Dedifferentiated amniotic fluid mesenchymal stem cell (primary cell): ENCODE measurements around the gene GPR55.
"Not testable (repeated sequence)": the region's sequence is repeated elsewhere in the genome, so short reads cannot be mapped to it uniquely, and the experiment has no call there.

Experiments used
- DNase-seq: peaks from one replicate; pipeline ENCODE4 v3.0.0-alpha.2; 2016; ENCODE audit errors: extremely low spot score

The GPR55 gene

GRCh38 chr2:230924470-230925341 is at the start of gene GPR55:
GPR55 (minus strand) TSS chr2:230925242; CDS start chr2:230910962, 14,280 bp downstream.
- DNase-seq = no peak

- DNase-seq = no peak
Measured at GRCh38 chr2:230974096-230974913, 49.3 kb upstream of the GPR55 start.

DNA sequence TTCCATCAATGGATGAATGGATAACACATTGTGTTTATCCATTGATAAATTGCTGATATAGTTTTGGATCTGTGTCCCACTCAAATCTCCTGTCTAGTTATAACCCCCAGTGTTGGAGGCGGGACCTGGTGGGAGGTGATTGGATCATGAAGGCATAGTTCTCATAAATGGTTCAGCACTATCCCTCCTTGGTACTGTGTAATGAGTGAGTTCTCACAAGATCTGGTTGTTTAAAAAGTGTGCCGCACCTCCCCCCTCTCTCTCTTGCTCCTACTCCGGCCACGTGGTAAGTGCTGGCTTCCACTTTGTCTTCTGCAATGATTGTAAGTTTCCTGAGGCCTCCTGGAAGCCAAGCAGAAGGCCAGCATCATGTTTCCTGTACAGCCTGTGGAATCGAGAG is 47.0 kb upstream of the GPR55 start:
- no peak for DNase-seq

GRCh38 chr2:230969659-230970015 is 44.6 kb upstream of the GPR55 start:
- no peak for DNase-seq

DNA sequence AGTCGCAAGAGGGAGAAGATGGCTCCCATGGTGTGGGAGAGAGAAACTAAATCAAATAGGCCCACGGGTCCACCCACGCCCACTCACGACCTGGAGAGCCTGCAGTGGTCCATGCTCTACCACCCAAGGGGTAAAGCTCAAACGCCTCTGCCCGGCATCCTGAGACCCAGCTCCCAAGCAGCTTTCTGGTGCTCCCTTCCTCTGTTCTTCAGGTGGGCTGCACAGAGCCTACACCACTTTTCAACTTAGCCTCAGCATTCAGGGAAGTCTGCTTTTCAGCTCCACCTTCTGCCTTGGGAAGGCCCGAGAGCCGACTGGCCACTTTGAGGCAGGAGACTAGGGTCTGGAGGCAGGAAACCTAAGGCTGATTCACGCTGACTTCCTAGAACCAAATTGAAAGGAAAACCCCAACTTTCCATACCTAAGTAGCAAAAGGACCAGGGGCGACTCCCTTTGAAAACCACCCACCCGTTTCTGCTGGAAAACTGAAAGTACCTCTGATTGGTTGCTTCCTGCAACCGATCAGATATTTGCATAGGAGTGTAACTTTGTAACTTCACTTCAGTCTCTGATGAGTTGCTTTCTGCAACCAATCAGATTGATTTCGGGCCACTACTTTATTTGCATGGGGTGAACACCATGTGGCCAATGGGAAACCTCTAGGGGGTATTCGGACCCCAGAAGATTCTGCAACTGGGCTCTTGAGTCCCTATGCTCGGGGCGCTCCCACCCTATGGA is 44.0 kb upstream of the GPR55 start:
- no peak for DNase-seq

GRCh38 chr2:230968314-230968713 is 43.3 kb upstream of the GPR55 start:
- DNase-seq = not testable (repeated sequence)

GRCh38 chr2:230967113-230967512 is 42.1 kb upstream of the GPR55 start:
- DNase-seq = no peak

- no peak for DNase-seq
Measured at GRCh38 chr2:230964136-230964730, 39.2 kb upstream of the GPR55 start.

DNA sequence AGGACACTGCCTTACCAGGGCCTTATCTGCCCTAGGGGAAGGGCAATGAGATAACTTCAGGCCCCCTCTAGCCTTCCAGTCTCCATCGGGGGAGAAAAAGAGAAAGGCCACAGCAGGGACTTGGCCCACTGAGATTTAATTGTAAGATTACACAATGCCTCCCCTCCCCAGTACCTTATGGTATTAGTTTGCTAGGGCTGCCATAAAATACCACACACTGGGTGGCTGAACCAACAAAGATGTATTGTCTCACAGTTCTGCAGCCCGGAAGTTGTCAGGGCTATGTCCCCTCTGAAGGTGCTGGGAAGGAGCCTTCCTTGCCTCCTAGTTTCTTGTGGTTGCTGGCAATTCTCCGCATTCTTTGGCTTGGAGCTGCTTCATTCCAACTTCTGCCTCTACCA is 36.0 kb upstream of the GPR55 start:
- DNase-seq = no peak

DNA sequence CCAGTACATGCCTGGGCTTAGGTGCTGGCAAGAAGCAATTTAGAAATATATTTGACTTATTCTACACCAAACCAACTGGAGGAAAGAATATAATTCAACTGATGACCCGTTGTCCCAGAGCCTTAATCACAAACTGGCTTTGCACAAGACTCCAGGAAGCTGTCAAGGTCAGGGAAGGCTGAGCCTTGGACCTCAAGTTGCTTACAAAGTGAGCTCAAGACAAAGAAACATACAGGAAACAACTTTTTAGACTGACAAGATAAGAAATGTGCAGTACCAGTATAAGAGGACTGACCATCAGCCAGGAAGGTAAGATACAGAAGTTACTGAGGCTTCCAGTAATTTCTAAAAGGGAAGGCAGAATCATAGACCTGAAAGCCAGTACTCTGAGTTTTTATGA is 35.0 kb upstream of the GPR55 start:
- no peak for DNase-seq

- DNase-seq = no peak
Measured at GRCh38 chr2:230958820-230959756, 34.0 kb upstream of the GPR55 start.

DNA sequence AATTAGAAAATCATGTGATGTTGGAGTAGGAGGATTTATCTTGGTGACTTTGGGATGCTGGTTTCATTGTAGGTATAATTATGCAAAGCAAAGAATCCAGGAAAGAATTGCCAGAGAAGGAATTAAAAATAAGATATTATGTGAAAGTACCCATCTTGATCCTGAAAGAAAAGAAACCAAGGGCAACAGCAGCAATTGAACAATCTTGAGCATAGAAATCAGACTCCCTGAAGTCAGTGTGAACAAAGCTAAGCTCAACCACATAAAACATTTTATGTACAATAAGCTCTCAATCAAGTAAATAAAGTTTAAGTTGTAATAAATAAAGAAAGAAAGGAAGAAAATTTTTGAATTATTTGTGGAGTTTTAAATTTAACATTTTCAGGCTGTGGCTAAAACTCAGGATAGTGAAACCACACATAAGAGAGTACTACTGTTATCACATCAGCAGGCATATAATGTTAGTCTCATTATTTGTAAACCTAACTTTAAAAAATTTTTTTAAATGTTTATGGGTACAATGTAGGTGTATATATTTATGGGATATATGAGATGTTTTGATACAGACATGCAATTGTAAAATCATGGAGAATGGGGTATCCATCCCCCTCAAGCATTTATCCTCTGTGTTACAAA is 32.8 kb upstream of the GPR55 start:
- DNase-seq = no peak

DNA sequence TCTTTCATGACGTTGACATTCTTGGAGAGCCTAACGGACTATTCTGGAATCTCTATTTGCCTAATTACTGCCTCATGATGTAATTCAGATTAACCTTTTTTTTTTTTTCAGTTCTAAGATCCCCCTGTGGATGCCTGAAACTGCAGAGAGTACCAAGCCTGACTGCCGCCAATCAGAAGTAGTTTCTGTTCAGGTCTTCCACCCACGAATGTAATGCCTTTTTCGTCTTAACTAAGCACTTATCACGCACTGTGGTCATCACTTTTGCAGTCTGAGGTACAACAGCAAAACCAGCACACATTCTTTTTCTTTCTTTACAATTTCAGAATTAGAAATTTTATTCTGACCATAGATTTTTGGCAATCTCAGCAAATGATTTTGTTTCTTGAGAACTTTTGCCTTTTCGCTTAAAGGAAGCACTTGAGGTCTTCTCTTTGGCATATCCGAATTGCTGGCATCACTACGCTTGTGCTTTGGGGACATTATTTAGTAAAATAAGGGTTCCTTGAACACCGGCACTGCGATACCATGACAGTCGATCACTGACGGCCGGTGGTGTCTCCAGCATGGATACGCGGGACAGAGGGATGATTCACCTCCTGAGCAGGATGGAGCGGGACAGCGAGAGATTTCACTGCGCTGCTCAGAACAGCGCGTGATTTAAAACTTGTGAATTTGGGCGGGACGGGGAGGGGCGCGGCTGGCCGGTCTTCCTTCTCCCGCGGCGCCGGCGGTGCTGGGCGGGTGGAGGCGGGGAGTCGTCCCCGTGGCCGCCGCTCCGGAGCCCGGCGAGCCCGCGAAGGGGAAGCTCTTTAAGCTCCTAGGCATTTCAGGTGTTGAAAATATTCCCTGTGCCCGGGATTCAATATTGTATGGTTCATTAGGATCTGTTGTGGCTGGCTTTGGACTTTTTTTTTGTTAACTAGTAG is 32.0 kb upstream of the GPR55 start:
- peak; percentile 15 for DNase-seq

DNA sequence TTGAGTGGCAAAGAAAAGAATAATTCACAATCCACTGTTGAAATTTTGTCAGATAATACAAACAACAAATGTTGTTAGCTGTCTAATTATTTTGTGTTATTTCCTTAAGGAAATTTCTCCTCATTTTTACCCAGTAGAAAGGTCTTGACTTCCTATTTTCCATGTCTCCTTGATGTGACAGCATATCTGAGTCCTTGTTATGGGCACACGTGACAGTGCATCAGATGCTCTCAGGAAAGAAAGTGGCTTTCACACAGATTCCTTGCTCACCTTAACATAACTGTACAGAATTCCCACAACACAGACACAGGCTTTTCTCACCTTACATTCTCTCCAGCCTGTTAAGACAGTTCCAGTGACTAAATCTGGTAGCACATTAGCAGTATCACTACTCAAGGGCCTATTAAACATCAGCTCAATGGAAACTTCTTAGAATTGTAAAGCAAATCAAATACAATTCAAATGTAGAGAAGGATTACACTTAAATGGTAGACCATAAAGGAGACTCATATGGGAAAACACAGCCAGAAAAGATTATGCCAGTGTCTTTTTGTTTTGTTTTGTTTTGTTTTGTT is 30.2 kb upstream of the GPR55 start:
- DNase-seq = no peak

DNA sequence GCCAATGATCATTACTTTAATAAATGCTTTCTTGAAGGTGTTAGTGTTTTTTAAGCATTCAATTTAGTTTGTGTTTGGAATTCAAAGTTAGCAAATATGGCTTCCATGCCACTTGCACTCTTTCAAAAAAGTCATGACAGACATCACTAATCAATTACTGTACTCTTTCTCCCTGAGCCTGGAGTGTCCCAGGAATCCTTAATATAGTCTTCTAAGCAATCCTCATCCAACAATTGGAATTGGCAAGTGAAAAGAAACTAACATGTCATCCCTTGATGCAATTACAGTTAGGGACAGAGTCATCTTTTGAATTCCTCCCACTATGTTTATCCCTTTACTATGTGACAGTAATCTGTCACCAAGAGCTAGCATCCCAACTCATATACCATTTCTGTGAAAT is 29.7 kb upstream of the GPR55 start:
- DNase-seq = no peak

DNA sequence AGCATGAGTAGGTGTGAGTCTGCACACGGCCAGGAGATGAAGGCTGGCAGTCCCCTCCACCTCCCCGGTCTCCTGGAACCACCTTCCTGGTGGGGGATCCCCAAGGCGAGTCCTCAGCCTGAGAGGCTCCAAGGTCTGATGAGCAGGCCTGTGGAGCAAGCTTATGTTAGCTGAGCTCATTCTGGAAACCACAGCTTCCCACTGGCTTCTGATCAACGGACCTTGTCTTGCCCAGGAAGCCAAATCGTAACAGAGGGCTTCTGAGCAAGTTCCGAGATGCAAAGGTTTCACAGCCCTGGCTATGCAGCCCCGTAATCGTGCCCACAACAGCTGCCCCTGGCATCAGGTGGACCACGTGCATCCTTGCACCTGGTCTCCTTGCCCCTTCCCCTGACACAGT is 28.8 kb upstream of the GPR55 start:
- DNase-seq = no peak

GRCh38 chr2:230952226-230952956 is 27.3 kb upstream of the GPR55 start:
- no peak for DNase-seq

DNA sequence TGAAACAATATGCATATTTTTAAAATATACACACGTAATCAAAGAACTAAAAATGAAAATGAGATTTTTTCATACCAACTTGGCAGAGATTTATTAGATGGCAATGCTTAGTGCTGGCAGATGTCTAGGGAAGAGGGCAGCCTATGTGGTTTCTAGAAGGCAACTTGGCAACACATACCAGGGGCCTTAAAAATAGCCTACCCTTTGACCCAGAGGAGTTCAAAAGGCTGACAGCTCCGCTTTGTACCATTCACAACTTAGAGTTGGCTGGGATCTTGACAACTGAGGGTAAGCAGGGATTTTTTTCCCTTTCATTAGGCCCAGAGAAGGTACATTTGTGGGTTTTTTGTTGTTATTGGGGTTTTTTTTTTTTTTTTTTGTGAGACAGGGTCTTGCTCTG is 26.4 kb upstream of the GPR55 start:
- no peak for DNase-seq
